Activated CD4-positive, alpha-beta memory T cell treated with anti-CD3 and anti-CD28 coated beads, Interleukin-2, amount 10 ng/mL, durations not matched to agents 7 days and 5 days (primary cell): ENCODE data around the gene VANGL1. TPM values are rescaled to one million over a fixed set of nuclear protein-coding genes. Genes with fewer than 3 reads are reported as not detected.

Experiments used
- CTCF ChIA-PET: fragments of 350-600 bp; sonication (Branson Sonifier 250); formaldehyde crosslinking; loops from one replicate; lab custom pipeline; 2021; ENCODE audit warnings: antibody characterized with exemption, inconsistent platforms; lab: Charles Lee
- POLR2A ChIA-PET: fragments of 350-600 bp; sonication (Branson Sonifier 250); formaldehyde crosslinking; loops from one replicate; lab custom pipeline; 2021; ENCODE audit warnings: antibody characterized with exemption; lab: Charles Lee
- DNase-seq: peaks from one replicate; pipeline ENCODE4 v3.0.0-alpha.2; 2020
- H3K27ac Mint-ChIP-seq: one replicate; pipeline ENCODE4 v1.8.0; 2021; ENCODE audit warnings: mild to moderate bottlenecking, mixed read lengths
- H3K27me3 Mint-ChIP-seq: one replicate; pipeline ENCODE4 v1.8.0; 2021; ENCODE audit warnings: mixed read lengths
- H3K36me3 Mint-ChIP-seq: one replicate; pipeline ENCODE4 v1.8.0; 2021; ENCODE audit warnings: low read depth, mixed read lengths
- H3K4me1 Mint-ChIP-seq: one replicate; pipeline ENCODE4 v1.8.0; 2021; ENCODE audit warnings: mixed read lengths
- H3K4me3 Mint-ChIP-seq: one replicate; pipeline ENCODE4 v1.8.0; 2021; ENCODE audit warnings: mild to moderate bottlenecking, mixed read lengths
- H3K9me3 Mint-ChIP-seq: one replicate; pipeline ENCODE4 v1.8.0; 2021; ENCODE audit warnings: mixed read lengths
- total RNA-seq, 2 experiments: library from RNA; stranded (reverse); gene quantifications; one replicate each; pipeline ENCODE4 v1.2.3, GENCODE V29; 2021

Gene VANGL1
- total RNA-seq, 2 experiments from 2014 or later = 17.5 to 17.7 TPM

- ChIA-PET CTCF (interaction anchor here (1.2 kb wide), 1 partner anchor 59 kb away, joined by 5 read pairs; no protein-coding TSS in a partner anchor), POLR2A (no interaction called here)
- peaks cover 15% of the 10 kb centered on the region for H3K4me1 Mint-ChIP-seq
- H3K27ac Mint-ChIP-seq = no peak overlapping the region
- H3K4me3 Mint-ChIP-seq = no peak overlapping the region
- H3K36me3 Mint-ChIP-seq = peaks cover 21% of the 10 kb centered on the region
- no peaks in the 10 kb centered on the region for H3K9me3 Mint-ChIP-seq
- DNase-seq = no peak
- no peaks in the 10 kb centered on the region for H3K27me3 Mint-ChIP-seq
Measured at GRCh38 chr1:115647919-115648650, 6.3 kb downstream of the VANGL1 start.

DNA sequence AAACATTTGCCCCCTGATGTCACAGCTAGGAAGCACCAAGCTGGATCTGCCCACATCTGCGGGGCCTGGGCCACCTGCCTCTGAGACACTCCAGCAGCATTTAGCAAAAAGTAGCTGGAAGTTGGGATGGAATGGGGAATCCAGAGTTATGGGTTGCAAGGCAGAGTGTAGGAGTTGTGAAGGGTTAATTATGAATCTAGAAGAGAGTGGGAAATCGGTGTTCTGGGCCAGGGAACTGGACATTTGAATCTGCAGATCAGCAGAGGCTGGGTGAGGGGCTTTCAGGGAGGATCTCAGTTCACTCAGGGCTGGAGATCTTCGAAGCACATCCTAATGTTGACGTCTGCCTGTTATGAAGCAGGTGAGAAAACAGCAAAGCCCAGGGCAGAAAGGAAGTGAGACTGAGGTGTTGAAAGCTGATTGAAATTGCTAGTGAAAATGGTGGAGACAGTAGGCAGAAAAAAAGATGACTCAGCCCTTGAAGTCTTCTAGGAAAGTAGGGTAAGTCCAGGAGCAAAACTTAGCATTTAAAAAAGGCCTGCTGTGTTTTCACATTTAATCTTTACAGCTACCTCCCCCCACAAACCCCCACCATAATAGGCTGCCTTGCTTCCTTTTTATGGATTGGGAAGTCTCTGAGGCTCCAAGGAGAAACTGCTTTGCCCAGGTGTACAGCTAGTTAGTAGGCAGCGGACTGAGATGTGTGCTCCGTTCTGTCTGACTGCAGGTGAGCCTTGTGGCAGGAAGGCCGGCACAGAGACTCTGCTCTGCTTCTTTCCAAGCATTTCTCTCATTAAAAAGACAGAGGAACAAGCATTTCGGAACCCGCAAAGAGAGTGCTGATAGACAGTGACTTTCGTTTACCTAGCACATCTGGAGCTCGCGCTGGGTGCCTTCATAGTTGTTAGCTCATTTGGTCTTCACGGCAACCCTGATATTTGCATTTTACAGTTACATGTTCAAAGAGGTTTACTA, 7.2 kb downstream of the VANGL1 start:
- CTCF ChIA-PET = interaction anchor here (1.2 kb wide), 1 partner anchor 58 kb away, joined by 5 read pairs; no protein-coding TSS in a partner anchor
- no peak overlapping the region for H3K27ac Mint-ChIP-seq
- POLR2A ChIA-PET = interaction anchor here (0.9 kb wide), 1 partner anchor 587 kb away, joined by 3 read pairs; no protein-coding TSS in a partner anchor
- peaks cover 27% of the 10 kb centered on the region for H3K36me3 Mint-ChIP-seq
- H3K4me1 Mint-ChIP-seq = peaks cover 8% of the 10 kb centered on the region
- no peak overlapping the region for H3K4me3 Mint-ChIP-seq
- H3K27me3 Mint-ChIP-seq = no peaks in the 10 kb centered on the region
- peak; percentile 46 for DNase-seq
- no peaks in the 10 kb centered on the region for H3K9me3 Mint-ChIP-seq

- CTCF ChIA-PET = no interaction called here
Measured at GRCh38 chr1:115649964-115650363, 8.2 kb downstream of the VANGL1 start.

GRCh38 chr1:115650961-115651360, 9.2 kb downstream of the VANGL1 start:
- H3K4me3 Mint-ChIP-seq = no peak overlapping the region
- no peaks in the 10 kb centered on the region for H3K27me3 Mint-ChIP-seq
- DNase-seq = no peak
- ChIA-PET CTCF (interaction anchor here (1.1 kb wide), 1 partner anchor 56 kb away, joined by 3 read pairs; no protein-coding TSS in a partner anchor), POLR2A (interaction anchor here (1.1 kb wide), 1 partner anchor 9 kb away, joined by 3 read pairs; the partner anchor contains the start of gene VANGL1)
- H3K36me3 Mint-ChIP-seq = peaks cover 31% of the 10 kb centered on the region
- no peak overlapping the region for H3K27ac Mint-ChIP-seq
- H3K4me1 Mint-ChIP-seq = peaks cover 16% of the 10 kb centered on the region
- H3K9me3 Mint-ChIP-seq = no peaks in the 10 kb centered on the region

More at GRCh38 chr1:115649964-115650363, 8.2 kb downstream of the VANGL1 start:
- Mint-ChIP-seq H3K36me3 (peaks cover 28% of the 10 kb centered on the region), H3K27ac (no peak overlapping the region), H3K4me1 (peaks cover 10% of the 10 kb centered on the region), H3K9me3 (no peaks in the 10 kb centered on the region), H3K27me3 (no peaks in the 10 kb centered on the region), H3K4me3 (no peak overlapping the region)
- POLR2A ChIA-PET = no interaction called here
- no peak for DNase-seq

DNA sequence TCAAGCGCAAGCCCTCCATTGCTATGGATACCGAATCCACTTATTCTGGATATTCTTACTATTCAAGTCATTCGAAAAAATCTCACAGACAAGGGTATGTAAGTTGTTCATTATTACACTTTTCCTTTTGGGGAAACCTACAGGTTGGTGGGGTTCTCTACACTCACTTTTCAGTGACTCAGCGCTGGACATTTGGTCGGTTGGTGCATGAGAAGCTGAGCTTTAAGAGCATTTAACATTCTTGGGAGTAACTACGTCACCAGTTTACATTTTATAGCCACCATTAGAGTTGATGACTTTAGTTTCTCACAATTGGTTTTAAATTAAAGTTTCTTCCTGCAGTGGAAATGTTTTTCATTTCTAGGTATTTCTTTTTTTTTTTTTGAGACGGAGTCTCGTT, 9.6 kb downstream of the VANGL1 start:
- peaks cover 32% of the 10 kb centered on the region for H3K36me3 Mint-ChIP-seq
- ChIA-PET POLR2A (interaction anchor here (1.1 kb wide), 1 partner anchor 10 kb away, joined by 3 read pairs; the partner anchor contains the start of gene VANGL1), CTCF (interaction anchor here (1.1 kb wide), 1 partner anchor 55 kb away, joined by 3 read pairs; no protein-coding TSS in a partner anchor)
- H3K4me1 Mint-ChIP-seq = peaks cover 21% of the 10 kb centered on the region
- no peaks in the 10 kb centered on the region for H3K27me3 Mint-ChIP-seq
- no peak overlapping the region for H3K27ac Mint-ChIP-seq
- no peaks in the 10 kb centered on the region for H3K9me3 Mint-ChIP-seq
- no peak for DNase-seq
- H3K4me3 Mint-ChIP-seq = no peak overlapping the region

GRCh38 chr1:115652236-115652788, 10.5 kb downstream of the VANGL1 start:
- Mint-ChIP-seq H3K36me3 (peaks cover 39% of the 10 kb centered on the region), H3K27me3 (no peaks in the 10 kb centered on the region), H3K4me1 (peaks cover 27% of the 10 kb centered on the region), H3K4me3 (no peak overlapping the region), H3K9me3 (no peaks in the 10 kb centered on the region), H3K27ac (no peak overlapping the region)
- ChIA-PET CTCF (interaction anchor here (1.1 kb wide), 1 partner anchor 54 kb away, joined by 4 read pairs; no protein-coding TSS in a partner anchor), POLR2A (no interaction called here)
- no peak for DNase-seq

DNA sequence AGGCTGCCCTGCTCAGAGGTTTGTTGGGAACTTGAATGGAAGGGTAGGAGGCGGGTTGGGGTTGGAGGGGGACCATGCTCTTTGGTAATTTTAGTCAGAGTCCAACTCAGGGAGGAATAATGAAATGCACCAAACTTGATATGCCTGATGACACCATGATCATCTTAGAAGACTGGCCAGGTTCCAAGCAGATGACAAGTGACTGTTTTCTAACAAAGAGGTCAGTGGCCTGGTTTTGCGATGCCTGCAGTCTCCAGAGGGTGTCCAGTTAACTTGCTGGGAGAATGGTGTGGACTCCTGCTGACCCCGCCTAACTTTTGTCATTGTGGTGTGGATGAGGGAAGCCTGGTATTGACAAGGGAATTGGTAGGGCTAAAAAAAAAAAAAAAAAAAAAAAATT, 12.4 kb downstream of the VANGL1 start:
- ChIA-PET POLR2A (interaction anchor here (1.2 kb wide), 1 partner anchor 13 kb away, joined by 3 read pairs; the partner anchor contains the start of gene VANGL1), CTCF (no interaction called here)
- H3K4me1 Mint-ChIP-seq = peaks cover 27% of the 10 kb centered on the region
- H3K27ac Mint-ChIP-seq = no peak overlapping the region
- no peaks in the 10 kb centered on the region for H3K27me3 Mint-ChIP-seq
- no peak overlapping the region for H3K4me3 Mint-ChIP-seq
- no peaks in the 10 kb centered on the region for H3K9me3 Mint-ChIP-seq
- H3K36me3 Mint-ChIP-seq = peaks cover 49% of the 10 kb centered on the region
- no peak for DNase-seq

GRCh38 chr1:115654663-115655305, 13.0 kb downstream of the VANGL1 start:
- peaks cover 53% of the 10 kb centered on the region for H3K36me3 Mint-ChIP-seq
- H3K27ac Mint-ChIP-seq = no peak overlapping the region
- POLR2A ChIA-PET = interaction anchor here (1.2 kb wide), 1 partner anchor 13 kb away, joined by 3 read pairs; the partner anchor contains the start of gene VANGL1
- DNase-seq = no peak
- CTCF ChIA-PET = interaction anchor here (1.1 kb wide), 1 partner anchor 52 kb away, joined by 6 read pairs; no protein-coding TSS in a partner anchor
- H3K4me3 Mint-ChIP-seq = no peak overlapping the region
- no peaks in the 10 kb centered on the region for H3K9me3 Mint-ChIP-seq
- H3K27me3 Mint-ChIP-seq = no peaks in the 10 kb centered on the region
- H3K4me1 Mint-ChIP-seq = peaks cover 27% of the 10 kb centered on the region

GRCh38 chr1:115655306-115655663, 13.5 kb downstream of the VANGL1 start:
- Mint-ChIP-seq H3K27ac (no peak overlapping the region), H3K4me1 (peaks cover 27% of the 10 kb centered on the region), H3K4me3 (no peak overlapping the region), H3K9me3 (no peaks in the 10 kb centered on the region), H3K36me3 (peaks cover 53% of the 10 kb centered on the region), H3K27me3 (no peaks in the 10 kb centered on the region)
- DNase-seq = no peak
- ChIA-PET CTCF (interaction anchor here (1.1 kb wide), 1 partner anchor 51 kb away, joined by 6 read pairs; no protein-coding TSS in a partner anchor), POLR2A (no interaction called here)

DNA sequence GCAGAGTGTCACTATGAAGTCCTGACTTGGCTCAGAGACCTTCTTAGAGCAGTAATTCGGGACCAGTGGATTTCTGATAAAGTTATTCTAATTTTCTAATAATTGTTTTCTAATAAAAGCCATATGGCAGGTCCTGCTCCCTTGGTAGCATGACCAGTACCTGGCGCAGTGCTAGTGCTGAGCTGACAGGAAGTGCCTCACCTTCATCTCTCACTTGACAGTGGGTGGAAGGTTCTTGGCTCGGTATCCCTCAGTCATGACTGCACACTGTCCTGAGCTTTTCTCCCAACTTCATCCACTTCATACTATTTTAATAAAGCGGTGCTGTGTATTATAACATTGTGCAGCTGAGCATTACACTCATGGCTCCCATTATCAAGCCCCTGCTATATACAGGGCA, 14.1 kb downstream of the VANGL1 start:
- POLR2A ChIA-PET = no interaction called here
- Mint-ChIP-seq H3K27me3 (no peaks in the 10 kb centered on the region), H3K4me1 (peaks cover 27% of the 10 kb centered on the region), H3K36me3 (peaks cover 58% of the 10 kb centered on the region), H3K4me3 (no peak overlapping the region), H3K9me3 (no peaks in the 10 kb centered on the region), H3K27ac (no peak overlapping the region)
- no peak for DNase-seq
- CTCF ChIA-PET = interaction anchor here (1.1 to 1.3 kb wide), 2 partner anchors 51 kb away, joined by 5 to 6 read pairs; no protein-coding TSS in a partner anchor

DNA sequence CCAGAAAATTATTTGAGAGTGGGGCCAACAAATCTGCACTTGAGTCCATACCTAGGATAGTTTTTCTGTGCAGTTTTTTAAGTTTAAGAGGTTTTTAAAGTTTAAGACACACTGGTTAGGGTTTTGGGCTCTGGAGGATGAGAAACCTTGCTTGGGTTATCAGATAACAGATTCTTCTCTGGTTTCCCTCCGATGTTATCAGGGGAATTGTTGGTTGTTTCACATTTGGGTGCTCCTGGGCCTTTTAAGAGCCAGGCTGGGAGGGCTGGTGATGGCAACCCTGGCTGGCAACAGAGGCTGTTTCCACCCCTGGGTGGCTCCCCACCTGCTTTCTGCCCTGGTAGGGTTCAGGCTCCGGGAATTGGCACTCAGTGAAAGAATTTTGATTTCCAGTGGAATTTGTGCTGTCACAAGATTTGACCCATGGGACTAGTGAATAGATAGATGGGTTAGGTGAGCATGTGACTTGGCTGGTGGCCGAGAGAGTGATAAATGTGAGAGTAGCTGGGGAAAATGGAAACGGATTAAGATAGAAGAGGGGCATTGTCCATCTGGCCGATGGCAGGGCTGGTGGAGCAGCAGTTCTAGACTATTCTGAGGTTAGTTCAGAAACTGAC, 14.8 kb downstream of the VANGL1 start:
- Mint-ChIP-seq H3K36me3 (peaks cover 61% of the 10 kb centered on the region), H3K9me3 (no peaks in the 10 kb centered on the region), H3K4me3 (no peak overlapping the region), H3K27ac (no peak overlapping the region), H3K4me1 (peaks cover 27% of the 10 kb centered on the region), H3K27me3 (no peaks in the 10 kb centered on the region)
- no peak for DNase-seq
- CTCF ChIA-PET = interaction anchor here (1.3 kb wide), 1 partner anchor 50 kb away, joined by 5 read pairs; no protein-coding TSS in a partner anchor
- POLR2A ChIA-PET = no interaction called here
